ENCODE data around the gene OR13J1. TPM values are rescaled to one million over a fixed set of nuclear protein-coding genes. Genes with fewer than 3 reads are reported as not detected.

OR13J1 gene
- total RNA-seq, 2 donors from 2014 or later, result not detected

- intact Hi-C loops (cut with DNase I), result no loop called here
- ATAC-seq, result peak; percentile 57
Observed at GRCh38 chr9:35826071-35826701, 44.0 kb downstream of the OR13J1 start.

GRCh38 chr9:35822926-35823325 lies 47.3 kb downstream of the OR13J1 start:
- DNase-seq (no peak), ATAC-seq (no peak)
- peaks cover 6% of the 10 kb centered on the region for H3K4me1 ChIP-seq
- no peaks in the 10 kb centered on the region for H3K9me3 ChIP-seq
- H3K4me3 ChIP-seq, result no peak overlapping the region
- no peaks in the 10 kb centered on the region for H3K27me3 ChIP-seq
- intact Hi-C loops (cut with DNase I), result no loop called here
- H3K27ac ChIP-seq, result no peak overlapping the region
- TF ChIP-seq CTCF (IDR thresholded peaks at IDR 0.05) (no peak), POLR2A (IDR thresholded peaks at IDR 0.05) (no peak)
- no peaks in the 10 kb centered on the region for H3K36me3 ChIP-seq (replicated peaks in 1 of 2; ENCODE audit: insufficient read depth in 1 of 2, low read depth in 2 of 2)

More at GRCh38 chr9:35826071-35826701, 44.0 kb downstream of the OR13J1 start:
- TF ChIP-seq POLR2A (IDR thresholded peaks at IDR 0.05), result no peak
- TF ChIP-seq CTCF (IDR thresholded peaks at IDR 0.05), result peak; percentile 35 to 82 (median 70)
- no peaks in the 10 kb centered on the region for H3K9me3 ChIP-seq
- WGBS, 2 donors, result 38 to 44% methylated on average over 4 of the region's 4 CpGs
- H3K27ac ChIP-seq, result no peak overlapping the region
- no peaks in the 10 kb centered on the region for H3K36me3 ChIP-seq (replicated peaks in 1 of 2; ENCODE audit: insufficient read depth in 1 of 2, low read depth in 2 of 2)
- no peaks in the 10 kb centered on the region for H3K27me3 ChIP-seq
- no peak overlapping the region for H3K4me3 ChIP-seq
- H3K4me1 ChIP-seq, result peaks cover 24% of the 10 kb centered on the region
- peak; percentile 39 to 68 (median 56) for DNase-seq

- ATAC-seq (no peak), DNase-seq (no peak)
- intact Hi-C loops (cut with DNase I), result no loop called here
- Histone ChIP-seq H3K4me1 (no peaks in the 10 kb centered on the region), H3K4me3 (no peak overlapping the region), H3K27me3 (no peaks in the 10 kb centered on the region), H3K9me3 (no peaks in the 10 kb centered on the region), H3K27ac (no peak overlapping the region), H3K36me3 (replicated peaks in 1 of 2; ENCODE audit: insufficient read depth in 1 of 2, low read depth in 2 of 2) (no peaks in the 10 kb centered on the region)
- no peak for TF ChIP-seq CTCF (IDR thresholded peaks at IDR 0.05)
- no peak for TF ChIP-seq POLR2A (IDR thresholded peaks at IDR 0.05)
Observed at GRCh38 chr9:35820076-35820475, 50.1 kb downstream of the OR13J1 start.

Other genes starting within 250 kb of the OR13J1 start
- gene SIT1, start 219.5 kb downstream of the OR13J1 start, total RNA-seq, result under 1 TPM in 1 of 2 donors, not detected in 1; 0.26 TPM
- 1,000 to 10,000 TPM in 1 of 2 donors, 100 to 1,000 TPM in 1; 887 to 2,577 TPM for gene RMRP, start 212.4 kb downstream of the OR13J1 start, total RNA-seq
- gene CCDC107, start 212.1 kb downstream of the OR13J1 start, total RNA-seq, result 10 to 100 TPM; 15.8 to 42.2 TPM
- under 1 TPM in 1 of 2 donors, not detected in 1; 0.26 TPM for gene ARHGEF39, start 205.2 kb downstream of the OR13J1 start, total RNA-seq
- gene CA9, start 196.5 kb downstream of the OR13J1 start, total RNA-seq, result 10 to 100 TPM in 1 of 2 donors, 1 to 10 TPM in 1; 2.6 to 21.8 TPM
- gene TPM2, start 180.5 kb downstream of the OR13J1 start, total RNA-seq, result 100 to 1,000 TPM in 1 of 2 donors, 10 to 100 TPM in 1; 75.8 to 132 TPM
- gene TLN1, start 138.2 kb downstream of the OR13J1 start, total RNA-seq, result 100 to 1,000 TPM in 1 of 2 donors, 10 to 100 TPM in 1; 93.7 to 130 TPM
- gene CREB3, start 137.7 kb downstream of the OR13J1 start, total RNA-seq, result 10 to 100 TPM; 31.9 to 32.6 TPM
- 100 to 1,000 TPM in 1 of 2 donors, 10 to 100 TPM in 1; 54.2 to 111 TPM for gene GBA2, start 121.2 kb downstream of the OR13J1 start, total RNA-seq
- gene RGP1, start 121.1 kb downstream of the OR13J1 start, total RNA-seq, result 10 to 100 TPM; 15.3 to 18.1 TPM
- not detected for gene MSMP, start 116.1 kb downstream of the OR13J1 start, total RNA-seq
- 10 to 100 TPM in 1 of 2 donors, 1 to 10 TPM in 1; 5.4 to 20.1 TPM for gene NPR2, start 78.8 kb downstream of the OR13J1 start, total RNA-seq
- gene SPAG8, start 58.1 kb downstream of the OR13J1 start, total RNA-seq, result 1 to 10 TPM in 1 of 2 donors, not detected in 1; 1.6 TPM
- gene HINT2, start 55.4 kb downstream of the OR13J1 start, total RNA-seq, result 10 to 100 TPM; 33.3 to 35.0 TPM
- under 1 TPM in 1 of 2 donors, not detected in 1; 0.33 TPM for gene FAM221B, start 41.7 kb downstream of the OR13J1 start, total RNA-seq
- 1 to 10 TPM; 7.3 to 7.9 TPM for gene TMEM8B, start 41.2 kb downstream of the OR13J1 start, total RNA-seq
- gene HRCT1, start 35.8 kb upstream of the OR13J1 start, total RNA-seq, result 1 to 10 TPM in 1 of 2 donors, under 1 TPM in 1; 0.99 to 3.4 TPM
- gene SPAAR, start 39.1 kb upstream of the OR13J1 start, total RNA-seq, result 1 to 10 TPM in 1 of 2 donors, under 1 TPM in 1; 0.78 to 7.3 TPM
- gene OR2S2, start 87.8 kb upstream of the OR13J1 start, total RNA-seq, result not detected
- gene RECK, start 166.5 kb upstream of the OR13J1 start, total RNA-seq, result 1 to 10 TPM; 2.6 to 7.0 TPM

Measured in body of pancreas (tissue), 4 donors.